GM12874 (cell line): Measurements from ENCODE around the gene UNC45B.

Source experiments
- TF ChIP-seq, protein P1 (sequence below): IDR thresholded peaks from 2 replicates; pipeline ENCODE4 v1.5.1; 2011; ENCODE audit warnings: low read depth, mild to moderate bottlenecking, control low read depth, low read length, moderate library complexity; ENCODE audit not compliant: insufficient read depth

The UNC45B gene

DNA sequence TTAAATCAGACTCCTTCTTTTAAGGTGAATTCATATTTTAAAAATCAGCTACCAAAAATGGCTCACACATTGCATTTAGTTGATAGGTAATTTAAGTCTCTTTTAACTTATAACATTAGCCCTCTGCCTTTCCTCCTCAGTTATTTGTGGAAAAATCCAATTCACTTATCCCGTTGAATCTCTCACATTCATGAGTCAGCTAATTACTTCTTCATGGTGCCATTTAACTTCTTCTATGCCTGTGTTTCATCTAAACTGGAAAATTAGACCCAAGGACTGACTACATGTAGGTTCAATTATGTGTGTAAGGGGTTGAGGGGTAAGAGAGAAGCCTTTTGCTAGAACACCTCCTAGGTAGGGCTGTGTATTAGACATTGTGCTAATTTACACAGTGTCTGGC lies 76.8 kb downstream of the UNC45B start:
- TF ChIP-seq, protein P1, sequence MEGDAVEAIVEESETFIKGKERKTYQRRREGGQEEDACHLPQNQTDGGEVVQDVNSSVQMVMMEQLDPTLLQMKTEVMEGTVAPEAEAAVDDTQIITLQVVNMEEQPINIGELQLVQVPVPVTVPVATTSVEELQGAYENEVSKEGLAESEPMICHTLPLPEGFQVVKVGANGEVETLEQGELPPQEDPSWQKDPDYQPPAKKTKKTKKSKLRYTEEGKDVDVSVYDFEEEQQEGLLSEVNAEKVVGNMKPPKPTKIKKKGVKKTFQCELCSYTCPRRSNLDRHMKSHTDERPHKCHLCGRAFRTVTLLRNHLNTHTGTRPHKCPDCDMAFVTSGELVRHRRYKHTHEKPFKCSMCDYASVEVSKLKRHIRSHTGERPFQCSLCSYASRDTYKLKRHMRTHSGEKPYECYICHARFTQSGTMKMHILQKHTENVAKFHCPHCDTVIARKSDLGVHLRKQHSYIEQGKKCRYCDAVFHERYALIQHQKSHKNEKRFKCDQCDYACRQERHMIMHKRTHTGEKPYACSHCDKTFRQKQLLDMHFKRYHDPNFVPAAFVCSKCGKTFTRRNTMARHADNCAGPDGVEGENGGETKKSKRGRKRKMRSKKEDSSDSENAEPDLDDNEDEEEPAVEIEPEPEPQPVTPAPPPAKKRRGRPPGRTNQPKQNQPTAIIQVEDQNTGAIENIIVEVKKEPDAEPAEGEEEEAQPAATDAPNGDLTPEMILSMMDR = no peak

DNA sequence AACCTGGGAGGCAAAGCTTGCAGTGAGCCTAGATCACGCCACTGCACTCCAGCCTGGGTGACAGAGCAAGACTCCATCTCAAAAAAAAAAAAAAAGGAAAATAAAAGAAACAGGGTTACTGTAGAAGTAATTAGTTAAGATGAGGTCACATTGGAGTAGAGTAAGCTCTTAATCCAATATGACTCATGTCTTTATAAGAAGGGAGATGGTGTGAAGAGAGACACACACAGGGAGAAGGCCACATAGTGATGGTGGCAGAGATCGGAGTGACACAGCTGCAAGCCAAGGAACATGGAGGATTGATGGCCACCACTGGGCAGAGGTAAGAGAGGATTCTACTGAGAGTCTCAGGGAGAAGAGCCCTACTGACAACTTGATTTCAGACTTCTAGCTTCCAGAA lies 79.9 kb downstream of the UNC45B start:
- TF ChIP-seq, protein P1 = no peak

DNA sequence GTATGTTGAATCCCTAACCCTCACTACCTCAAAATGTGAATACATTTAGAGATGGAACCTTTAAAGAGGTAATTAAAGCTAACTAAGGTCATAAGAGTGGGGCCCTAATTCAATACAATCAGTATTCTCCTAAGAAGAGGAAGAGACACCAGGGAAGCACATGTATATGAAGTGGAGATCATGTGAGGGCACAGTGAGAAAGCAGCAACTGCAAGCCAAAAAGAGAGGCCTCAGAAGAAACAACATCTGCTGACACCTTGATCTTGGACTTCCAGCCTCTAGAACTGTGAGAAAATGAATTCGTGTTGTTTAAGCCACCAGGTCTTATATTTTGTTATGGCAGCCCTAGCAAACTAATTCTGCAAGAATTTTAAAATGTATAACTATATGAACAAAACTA lies 82.0 kb downstream of the UNC45B start:
- TF ChIP-seq, protein P1 = no peak

DNA sequence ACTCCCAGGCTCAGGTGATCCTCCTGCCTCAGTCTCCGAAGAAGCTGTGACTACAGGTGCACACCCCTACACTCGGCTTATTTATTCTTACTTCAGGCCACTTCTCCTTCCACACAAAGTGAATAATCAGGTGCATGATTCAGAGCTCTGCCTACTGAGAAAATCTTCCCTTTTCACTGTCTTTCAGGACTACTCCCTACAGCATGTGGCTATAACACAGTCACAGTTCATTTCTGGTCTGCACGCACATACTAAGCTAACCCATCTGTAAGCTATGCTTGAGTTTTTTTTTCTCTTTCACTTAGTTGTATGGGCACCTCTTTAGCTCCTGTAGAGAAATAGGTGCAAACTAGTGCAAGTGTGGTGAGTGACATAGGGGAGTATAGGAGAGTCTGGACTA lies 87.7 kb downstream of the UNC45B start:
- TF ChIP-seq, protein P1 = no peak

DNA sequence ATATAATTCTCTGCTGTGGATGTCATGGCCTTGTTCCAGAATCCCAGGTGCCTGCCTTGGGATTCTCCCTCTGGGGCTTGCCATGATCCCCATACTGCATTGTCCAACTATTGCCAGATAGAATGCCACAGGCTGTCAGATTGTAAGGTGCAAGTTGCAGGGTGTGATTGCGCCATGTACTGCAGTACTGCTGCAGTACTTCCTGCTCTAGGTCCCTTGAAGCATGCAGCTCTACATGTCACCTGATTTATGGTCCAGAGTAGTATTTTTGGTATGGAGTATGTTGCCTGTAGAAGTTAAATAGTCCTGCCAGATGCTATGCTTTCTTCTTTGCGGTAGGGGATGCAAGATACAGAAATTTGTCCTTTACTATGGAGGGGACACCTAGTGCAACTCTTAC lies 88.3 kb downstream of the UNC45B start:
- TF ChIP-seq, protein P1 = no peak

DNA sequence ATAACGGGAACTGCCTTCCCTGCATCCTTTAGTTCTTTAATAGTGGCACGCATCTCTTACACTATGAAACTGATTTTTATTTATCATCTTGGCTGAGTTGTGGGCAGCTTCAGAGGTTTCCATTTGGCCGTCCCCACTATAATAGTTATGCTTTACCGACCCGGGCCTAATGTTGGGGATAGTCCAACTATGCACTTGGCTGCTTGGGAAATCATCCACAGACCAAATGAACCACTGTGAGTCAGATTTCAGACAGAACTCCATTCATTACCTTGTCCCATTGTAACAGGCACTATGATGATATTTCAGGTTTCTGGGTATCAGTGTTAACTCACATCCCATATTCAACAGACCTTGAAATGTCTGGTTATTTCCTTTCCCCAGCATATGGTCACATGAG lies 89.2 kb downstream of the UNC45B start:
- TF ChIP-seq, protein P1 = no peak

DNA sequence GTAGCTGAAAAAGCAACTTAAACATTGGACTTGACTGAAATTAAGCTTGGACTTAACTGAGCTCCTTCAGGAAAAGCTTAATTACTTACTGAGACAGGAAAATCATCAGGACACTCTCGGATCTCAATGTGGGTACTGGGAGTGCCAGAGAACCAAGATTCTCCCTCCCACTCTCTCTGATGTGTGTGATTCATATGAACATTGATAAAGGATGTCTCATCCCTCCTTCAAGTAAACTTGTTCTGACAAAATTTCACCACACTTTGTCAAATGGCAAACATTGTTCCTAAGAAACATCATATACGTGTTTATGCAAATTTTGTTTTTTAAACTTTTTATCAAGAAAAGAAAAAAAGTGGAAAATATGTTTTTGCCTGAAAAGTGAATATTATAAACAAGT lies 91.2 kb downstream of the UNC45B start:
- TF ChIP-seq, protein P1 = no peak
